Activated T-cell treated with anti-CD3 and anti-CD28 coated beads, Interleukin-2, amount 50 U/mL, for 4 hours (primary cell): ENCODE data around the gene GPER1. TPM values are rescaled to one million over a fixed set of nuclear protein-coding genes. Genes with fewer than 3 reads are reported as not detected.

ENCODE experiments used
- ATAC-seq, 2 donors: fragments of 200-7000 bp; cut with Tn5 transposase; one replicate each; pipeline ENCODE4 v1.10.0; 2021
- DNase-seq: peaks from one replicate; pipeline ENCODE4 v3.0.0-alpha.2; 2020
- H3K27me3 Mint-ChIP-seq: one replicate; pipeline ENCODE4 v1.8.0; 2021; ENCODE audit warnings: low read depth, mixed read lengths
- H3K36me3 Mint-ChIP-seq: one replicate; pipeline ENCODE4 v1.8.0; 2022; ENCODE audit warnings: mixed read lengths; ENCODE audit not compliant: insufficient read depth
- H3K4me1 Mint-ChIP-seq: one replicate; pipeline ENCODE4 v1.8.0; 2021; ENCODE audit warnings: low read depth, mixed read lengths
- H3K4me3 Mint-ChIP-seq: one replicate; pipeline ENCODE4 v1.8.0; 2021; ENCODE audit warnings: mild to moderate bottlenecking, moderate library complexity, mixed read lengths
- H3K9me3 Mint-ChIP-seq: one replicate; pipeline ENCODE4 v1.8.0; 2021; ENCODE audit warnings: mixed read lengths
- total RNA-seq, 3 donors: library from RNA; stranded (reverse); gene quantifications; one replicate each; pipeline ENCODE4 v1.2.1, GENCODE V29; 2021

Gene GPER1
- total RNA-seq, 3 donors from 2014 or later: 0.08 to 0.11 (median 0.08) TPM

DNA sequence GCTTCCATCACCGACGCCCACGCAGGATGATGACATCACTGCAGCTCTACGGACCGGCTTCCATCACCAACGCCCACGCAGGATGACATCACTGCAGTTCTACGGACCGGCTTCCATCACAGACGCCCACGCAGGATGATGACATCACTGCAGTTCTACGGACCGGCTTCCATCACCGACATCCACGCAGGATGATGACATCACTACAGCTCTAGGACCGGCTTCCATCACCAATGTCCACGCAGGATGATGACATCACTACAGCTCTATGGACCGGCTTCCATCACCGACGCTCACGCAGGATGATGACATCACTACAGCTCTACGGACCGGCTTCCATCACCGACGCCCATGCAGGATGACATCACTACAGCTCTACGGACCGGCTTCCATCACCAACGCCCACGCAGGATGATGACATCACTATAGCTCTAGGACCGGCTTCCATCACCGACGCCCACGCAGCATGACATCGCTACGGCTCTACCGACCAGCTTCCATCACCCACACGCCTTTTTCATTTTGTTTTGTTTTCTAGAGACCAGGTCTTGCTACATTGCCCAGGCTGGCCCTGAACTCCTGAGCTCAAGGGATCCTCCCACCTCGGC lies 29.5 kb downstream of the GPER1 start:
- H3K4me1 Mint-ChIP-seq: peaks cover 6% of the 10 kb centered on the region
- H3K4me3 Mint-ChIP-seq: no peak overlapping the region
- H3K27me3 Mint-ChIP-seq: no peaks in the 10 kb centered on the region
- ATAC-seq: no peak
- DNase-seq: no peak
- no peaks in the 10 kb centered on the region for H3K36me3 Mint-ChIP-seq
- H3K9me3 Mint-ChIP-seq: no peaks in the 10 kb centered on the region

DNA sequence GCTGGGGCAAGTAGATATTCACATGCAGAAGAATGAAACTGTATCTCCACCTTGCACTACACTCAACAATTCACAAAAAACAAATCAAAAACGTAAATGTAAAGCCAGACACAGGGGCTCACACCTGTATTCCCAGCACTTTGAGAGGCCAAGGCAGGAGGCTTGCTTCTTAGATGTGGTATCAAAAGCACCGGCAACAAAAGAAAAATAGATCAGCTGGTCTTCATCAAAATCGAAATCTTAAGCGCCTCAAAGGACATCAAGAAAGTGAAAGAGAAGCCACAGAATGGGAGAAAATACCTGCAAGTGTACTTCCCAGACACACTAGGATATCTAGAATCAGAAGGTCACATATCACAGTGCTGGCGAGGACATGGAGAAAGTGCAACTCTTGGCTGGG lies 31.3 kb downstream of the GPER1 start:
- peaks cover 6% of the 10 kb centered on the region for H3K4me1 Mint-ChIP-seq
- DNase-seq (no peak), ATAC-seq (no peak)
- no peaks in the 10 kb centered on the region for H3K36me3 Mint-ChIP-seq
- H3K9me3 Mint-ChIP-seq: no peaks in the 10 kb centered on the region
- H3K4me3 Mint-ChIP-seq: no peak overlapping the region
- no peaks in the 10 kb centered on the region for H3K27me3 Mint-ChIP-seq

DNA sequence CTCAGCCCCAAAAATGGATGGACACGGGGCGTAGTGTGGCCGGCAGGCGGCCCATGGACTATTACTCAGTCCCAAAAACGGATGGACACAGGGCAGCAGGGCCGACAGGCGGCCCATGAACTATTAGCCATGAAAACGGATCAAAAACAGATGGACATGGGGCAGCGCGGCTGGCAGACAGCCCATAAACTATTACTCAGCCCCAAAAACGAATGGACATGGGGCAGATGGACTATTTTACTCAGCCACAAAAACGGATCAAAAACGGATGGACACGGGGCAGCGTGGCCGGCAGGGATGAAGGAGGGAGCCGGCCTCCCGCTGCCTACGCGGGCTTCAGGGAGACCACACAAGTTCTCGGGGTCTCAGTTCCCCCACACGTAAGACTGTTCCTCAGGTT lies 32.9 kb downstream of the GPER1 start:
- Mint-ChIP-seq H3K27me3 (no peaks in the 10 kb centered on the region), H3K4me1 (peaks cover 6% of the 10 kb centered on the region), H3K9me3 (no peaks in the 10 kb centered on the region), H3K4me3 (no peak overlapping the region), H3K36me3 (peaks cover 7% of the 10 kb centered on the region)
- no peak for ATAC-seq
- DNase-seq: no peak

DNA sequence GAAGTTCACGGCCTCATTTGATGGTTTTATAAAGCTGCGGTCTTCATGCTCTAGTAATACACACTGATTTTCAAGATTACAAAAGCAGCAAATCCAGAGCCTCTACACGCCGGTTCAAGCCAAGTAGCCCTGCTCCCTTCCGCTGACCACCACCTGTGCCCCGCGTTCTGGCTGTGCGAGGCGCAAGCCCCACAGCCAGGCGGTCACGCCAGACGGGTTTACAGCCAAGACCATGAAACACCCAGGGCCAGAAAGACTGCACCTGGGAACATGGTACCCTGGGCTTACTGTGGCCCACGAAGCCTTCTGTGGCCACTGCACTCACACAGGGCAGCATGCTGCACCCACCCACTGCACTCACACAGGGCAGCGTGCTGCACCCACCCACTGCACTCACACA lies 33.6 kb downstream of the GPER1 start:
- Mint-ChIP-seq H3K4me3 (no peak overlapping the region), H3K9me3 (no peaks in the 10 kb centered on the region), H3K4me1 (peaks cover 6% of the 10 kb centered on the region), H3K27me3 (no peaks in the 10 kb centered on the region), H3K36me3 (peaks cover 7% of the 10 kb centered on the region)
- DNase-seq (no peak), ATAC-seq (no peak)

DNA sequence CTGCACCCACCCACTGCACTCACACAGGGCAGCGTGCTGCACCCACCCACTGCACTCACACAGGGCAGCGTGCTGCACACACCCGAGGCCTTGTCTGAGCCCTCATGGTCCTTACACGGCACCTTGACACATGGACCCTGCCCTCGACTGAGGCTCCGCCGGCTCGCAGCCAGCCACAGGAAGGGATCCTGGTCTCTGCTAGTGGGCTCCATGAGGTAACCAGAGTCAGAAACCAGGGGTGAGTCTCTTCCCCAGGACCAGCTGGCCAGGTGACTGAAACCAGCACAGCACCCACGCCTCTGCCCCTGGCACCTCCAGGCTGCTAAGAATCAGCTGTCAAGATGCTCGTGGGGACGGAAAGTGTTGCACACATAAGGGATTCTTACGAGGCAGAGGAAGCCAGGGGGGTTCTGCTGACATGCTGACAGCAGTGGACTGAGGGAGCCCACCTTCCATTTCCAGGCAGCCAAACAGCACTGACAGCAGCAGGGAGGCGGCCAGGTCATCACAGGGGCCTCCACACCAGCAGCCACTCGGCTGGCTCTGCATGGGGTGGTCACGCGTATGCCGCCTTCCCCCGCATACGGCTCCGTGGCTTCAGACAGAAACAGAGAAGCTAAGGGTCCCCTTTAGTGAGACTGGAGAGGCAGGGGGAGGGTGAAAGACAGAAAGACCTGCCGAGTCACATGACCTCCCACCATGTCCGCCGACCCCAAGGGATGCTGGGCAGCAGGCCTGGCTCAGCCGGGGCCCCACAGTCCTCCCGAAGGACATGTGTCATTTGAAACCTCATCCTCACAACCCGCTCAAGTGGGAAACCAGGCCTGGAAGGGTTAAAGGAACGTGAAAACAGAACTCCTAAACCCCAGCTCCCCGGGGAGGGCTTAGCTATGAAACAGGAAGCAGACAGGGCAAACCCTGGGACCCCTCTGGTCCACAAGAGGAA lies 34.2 kb downstream of the GPER1 start:
- no peaks in the 10 kb centered on the region for H3K27me3 Mint-ChIP-seq

DNA sequence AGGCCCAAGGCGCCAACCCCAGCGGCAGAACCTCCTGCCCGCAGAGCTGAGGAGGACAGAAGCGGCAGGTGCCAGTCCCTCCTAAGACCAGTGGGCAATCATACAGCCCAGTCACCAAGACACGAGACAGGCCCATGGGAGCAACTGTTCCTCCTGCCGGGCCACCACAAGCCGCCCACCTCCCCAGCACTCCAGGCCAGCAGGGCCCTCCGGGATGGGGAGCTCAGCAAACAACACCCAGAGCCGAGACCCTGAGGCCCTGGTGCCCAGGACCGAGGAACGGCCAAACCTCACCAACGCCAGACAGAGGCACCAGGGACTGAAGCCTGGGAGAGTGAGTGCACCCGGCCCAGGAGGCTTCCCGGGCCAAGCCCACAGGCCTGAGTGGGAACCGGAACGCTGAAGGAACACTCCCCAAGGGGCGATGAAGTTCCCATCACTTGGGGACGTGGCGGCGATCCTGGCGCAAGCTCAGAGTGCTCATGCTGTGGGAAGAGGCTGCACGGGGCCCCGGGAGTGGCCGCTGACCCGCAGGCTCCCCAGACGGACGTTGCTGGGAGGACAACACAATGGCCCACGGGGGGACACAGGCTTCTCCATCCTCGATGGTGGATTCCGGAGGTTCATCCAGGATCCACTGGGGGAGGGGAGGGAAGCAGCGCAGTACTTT lies 35.1 kb downstream of the GPER1 start:
- H3K9me3 Mint-ChIP-seq: no peaks in the 10 kb centered on the region
- DNase-seq (no peak), ATAC-seq (no peak)
- H3K27me3 Mint-ChIP-seq: no peaks in the 10 kb centered on the region
- peaks cover 6% of the 10 kb centered on the region for H3K4me1 Mint-ChIP-seq
- peaks cover 10% of the 10 kb centered on the region for H3K36me3 Mint-ChIP-seq
- no peak overlapping the region for H3K4me3 Mint-ChIP-seq

More for the DNA sequence above, 34.2 kb downstream of the GPER1 start:
- ATAC-seq: no peak
- Mint-ChIP-seq H3K4me3 (no peak overlapping the region), H3K4me1 (peaks cover 6% of the 10 kb centered on the region), H3K36me3 (peaks cover 10% of the 10 kb centered on the region), H3K9me3 (no peaks in the 10 kb centered on the region)
- DNase-seq: no peak

DNA sequence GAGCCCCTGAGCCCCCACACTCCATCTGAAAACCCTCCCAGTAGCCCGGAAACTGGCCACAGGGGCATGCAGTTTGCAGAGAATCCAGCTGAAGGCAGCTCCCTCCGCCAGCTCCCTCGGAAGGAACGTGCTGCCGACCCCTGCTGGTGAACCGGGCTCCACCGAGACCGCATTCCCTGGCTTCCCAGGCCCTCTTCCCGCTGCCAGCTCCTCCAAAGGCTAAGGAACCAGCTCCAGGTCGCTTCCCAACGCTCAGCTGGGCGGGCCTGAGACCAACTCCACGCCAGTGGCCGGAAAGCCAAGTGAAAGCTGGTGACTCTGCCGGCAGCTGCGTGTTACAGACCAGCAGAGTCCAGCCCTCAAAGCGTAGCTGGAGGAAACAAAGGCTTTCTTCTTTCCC lies 35.8 kb downstream of the GPER1 start:
- no peak for ATAC-seq
- Mint-ChIP-seq H3K27me3 (no peaks in the 10 kb centered on the region), H3K4me3 (no peak overlapping the region), H3K4me1 (peaks cover 6% of the 10 kb centered on the region), H3K36me3 (peaks cover 10% of the 10 kb centered on the region), H3K9me3 (no peaks in the 10 kb centered on the region)
- no peak for DNase-seq

DNA sequence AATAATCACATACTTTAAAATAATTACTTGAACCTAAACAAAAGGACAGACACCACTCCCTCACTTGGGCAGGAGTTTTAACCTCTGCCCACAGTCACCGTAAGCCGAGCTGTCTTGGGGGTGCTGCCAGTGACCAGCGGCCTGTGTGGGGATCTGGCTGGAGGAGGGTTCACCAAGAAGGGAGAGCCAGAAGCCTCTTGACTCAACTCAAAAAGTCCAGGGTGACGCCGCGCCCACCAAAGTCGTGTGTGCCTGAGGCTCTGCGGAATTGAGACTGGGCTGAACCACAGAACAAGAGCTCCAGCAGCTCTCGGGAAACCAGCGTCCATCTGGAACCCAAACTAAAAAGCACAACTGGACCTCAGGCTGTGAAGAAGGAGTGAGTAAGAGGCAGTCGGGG lies 36.3 kb downstream of the GPER1 start:
- DNase-seq (no peak), ATAC-seq (no peak)
- Mint-ChIP-seq H3K36me3 (peaks cover 10% of the 10 kb centered on the region), H3K27me3 (no peaks in the 10 kb centered on the region), H3K4me1 (peaks cover 3% of the 10 kb centered on the region), H3K4me3 (no peak overlapping the region), H3K9me3 (no peaks in the 10 kb centered on the region)

DNA sequence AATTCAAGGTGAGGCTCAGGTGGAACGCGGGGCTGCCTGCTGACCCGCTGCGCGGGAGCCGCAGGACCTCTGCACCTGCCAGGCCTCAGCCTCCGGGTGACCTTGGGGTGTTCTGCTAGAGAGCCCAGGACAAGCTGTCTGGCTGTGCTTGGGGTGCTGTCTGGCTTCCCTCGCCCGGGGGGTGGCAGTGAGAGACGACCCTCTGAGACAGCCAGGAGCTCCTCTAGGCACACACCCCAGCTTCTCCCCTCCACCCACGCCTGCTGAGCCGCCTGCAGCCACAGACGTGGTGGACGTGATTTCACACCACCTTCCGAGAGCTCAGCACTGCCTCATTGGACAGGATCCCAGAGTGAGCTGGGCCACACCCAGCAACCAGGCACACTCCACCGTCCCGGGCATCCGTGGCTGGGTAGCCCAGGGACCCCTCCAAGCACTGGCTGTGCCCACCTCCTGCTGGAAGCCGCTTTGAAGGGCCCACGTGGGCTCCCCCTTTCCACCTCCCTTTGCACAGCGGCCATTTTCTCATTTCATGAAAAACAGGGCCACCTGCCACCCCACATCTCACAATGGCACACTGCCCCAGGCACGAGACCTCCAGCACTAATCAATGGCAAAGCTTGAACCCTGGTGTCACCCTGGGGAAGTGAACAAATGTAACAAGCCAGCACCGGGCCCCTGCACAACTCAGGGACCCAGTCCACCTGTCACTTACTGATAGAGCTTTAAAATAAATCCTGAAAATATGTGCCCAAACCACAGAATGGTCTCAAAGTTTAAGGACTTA lies 37.1 kb downstream of the GPER1 start:
- ATAC-seq (no peak), DNase-seq (no peak)
- no peaks in the 10 kb centered on the region for H3K27me3 Mint-ChIP-seq
- no peak overlapping the region for H3K4me3 Mint-ChIP-seq
- H3K4me1 Mint-ChIP-seq: no peaks in the 10 kb centered on the region
- H3K9me3 Mint-ChIP-seq: no peaks in the 10 kb centered on the region
- H3K36me3 Mint-ChIP-seq: peaks cover 10% of the 10 kb centered on the region

DNA sequence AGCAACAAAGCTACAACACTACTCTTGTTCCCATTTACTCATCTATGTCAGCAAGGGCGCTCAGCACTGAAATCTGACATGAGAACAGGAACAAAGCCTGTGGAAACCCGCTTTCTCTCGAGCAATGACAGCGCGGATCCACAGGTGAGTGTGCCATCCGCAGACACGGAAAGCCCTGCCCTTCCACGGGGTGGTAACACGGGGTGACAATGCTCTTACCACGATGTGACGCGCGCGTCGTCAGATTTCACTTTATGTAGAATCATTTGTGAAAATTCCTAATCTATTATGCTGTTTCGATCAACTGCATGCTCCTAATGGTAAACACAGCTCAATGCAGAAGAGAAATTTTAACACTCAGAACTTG lies 37.7 kb downstream of the GPER1 start:
- no peaks in the 10 kb centered on the region for H3K9me3 Mint-ChIP-seq

DNA sequence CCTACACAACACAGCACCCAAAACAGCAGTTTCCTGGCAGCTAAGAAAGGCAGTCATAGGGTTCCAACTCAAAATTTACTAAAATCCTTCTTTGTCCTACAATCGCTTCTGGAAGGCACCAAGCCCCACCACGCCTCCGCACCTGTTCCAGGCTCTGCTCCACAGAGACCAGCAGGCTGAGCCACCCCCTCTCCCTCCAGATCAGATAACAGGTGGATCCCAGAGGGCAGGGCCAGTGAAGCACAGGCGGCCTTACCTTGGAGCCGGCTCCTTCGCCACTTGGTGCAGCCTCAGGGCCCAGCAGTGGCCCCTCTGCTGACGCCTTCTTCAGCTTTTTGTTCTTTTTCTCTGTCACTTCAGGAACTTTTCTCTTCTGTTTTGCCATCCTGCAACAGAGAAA lies 39.1 kb downstream of the GPER1 start:
- H3K9me3 Mint-ChIP-seq: no peaks in the 10 kb centered on the region
- H3K4me1 Mint-ChIP-seq: no peaks in the 10 kb centered on the region
- DNase-seq: no peak
- H3K27me3 Mint-ChIP-seq: no peaks in the 10 kb centered on the region
- ATAC-seq: no peak
- no peak overlapping the region for H3K4me3 Mint-ChIP-seq
- peaks cover 14% of the 10 kb centered on the region for H3K36me3 Mint-ChIP-seq

More for the DNA sequence above, 37.7 kb downstream of the GPER1 start:
- DNase-seq: no peak
- Mint-ChIP-seq H3K4me1 (no peaks in the 10 kb centered on the region), H3K36me3 (peaks cover 10% of the 10 kb centered on the region), H3K4me3 (no peak overlapping the region), H3K27me3 (no peaks in the 10 kb centered on the region)
- ATAC-seq: no peak

DNA sequence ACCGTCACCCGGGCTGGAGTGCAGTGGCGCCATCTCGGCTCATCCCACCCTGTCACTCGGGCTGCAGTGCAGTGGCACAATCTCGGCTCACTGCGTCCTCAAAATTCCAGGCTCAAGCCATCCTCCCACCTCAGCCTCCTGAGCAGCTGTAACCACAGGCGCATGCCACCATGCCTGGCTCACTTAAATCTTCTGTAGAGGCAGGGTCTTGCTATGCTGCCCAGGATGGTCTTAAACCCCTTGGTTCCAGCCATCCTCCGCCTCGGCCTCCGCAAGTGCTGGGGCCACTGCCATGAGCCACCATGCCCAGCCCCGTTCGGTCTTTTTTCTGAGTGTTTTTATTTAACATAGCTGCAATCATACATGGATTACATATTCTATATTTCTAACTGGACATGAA lies 41.5 kb downstream of the GPER1 start:
- Mint-ChIP-seq H3K4me3 (no peak overlapping the region), H3K9me3 (no peaks in the 10 kb centered on the region), H3K27me3 (no peaks in the 10 kb centered on the region), H3K36me3 (peaks cover 14% of the 10 kb centered on the region), H3K4me1 (no peaks in the 10 kb centered on the region)
- ATAC-seq (no peak), DNase-seq (no peak)

DNA sequence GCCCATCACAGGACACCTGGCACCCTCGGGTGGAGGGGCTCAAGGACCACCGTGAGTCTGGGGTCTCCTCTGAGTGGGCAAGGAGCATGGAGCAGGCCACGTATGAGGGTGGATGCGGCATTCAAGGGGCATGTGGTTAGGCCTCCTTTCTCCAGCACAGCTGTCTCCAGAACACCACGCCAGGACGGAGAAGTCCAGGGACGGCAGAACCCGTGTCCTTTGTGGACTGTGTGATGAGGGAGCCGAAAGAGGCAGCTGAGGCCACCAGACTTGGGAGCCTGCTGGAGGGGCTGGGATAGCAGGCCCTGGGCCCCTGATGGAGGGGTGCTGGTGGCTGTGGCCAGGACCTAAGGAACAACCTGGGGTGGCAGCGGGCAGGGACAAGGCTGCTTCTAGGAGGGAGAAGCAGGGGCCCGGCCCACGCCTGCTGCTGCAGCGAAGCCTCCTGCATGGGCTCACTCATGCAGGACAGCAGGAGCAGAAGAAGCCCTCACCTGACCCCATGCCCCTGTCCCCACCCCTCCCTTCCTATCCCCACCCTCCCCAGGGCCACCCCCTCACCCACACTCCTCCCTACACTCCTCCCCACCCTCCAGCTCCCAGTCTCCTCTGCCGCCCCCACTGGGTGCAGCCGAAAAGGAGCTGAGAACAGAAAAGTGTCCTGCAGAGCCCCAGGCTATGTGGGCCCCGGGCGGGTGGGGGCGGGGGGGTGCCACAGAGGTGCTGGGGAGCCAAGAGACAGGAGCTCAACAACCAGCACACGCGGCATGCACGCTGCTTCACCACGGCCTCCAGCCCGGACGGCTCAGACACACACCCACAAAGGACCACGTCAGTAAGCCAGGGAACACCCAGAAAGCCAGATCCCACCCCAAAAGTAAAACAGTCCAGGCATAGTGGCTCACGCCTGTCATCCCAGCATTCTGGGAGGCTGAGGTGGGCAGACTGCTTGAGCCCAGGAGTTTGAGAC lies 42.4 kb downstream of the GPER1 start:
- DNase-seq (no peak), ATAC-seq (no peak)
- no peaks in the 10 kb centered on the region for H3K9me3 Mint-ChIP-seq
- no peaks in the 10 kb centered on the region for H3K27me3 Mint-ChIP-seq
- peaks cover 11% of the 10 kb centered on the region for H3K36me3 Mint-ChIP-seq
- no peaks in the 10 kb centered on the region for H3K4me1 Mint-ChIP-seq
- H3K4me3 Mint-ChIP-seq: no peak overlapping the region
